ENCODE results near the gene JAG1.

The JAG1 gene

DNA sequence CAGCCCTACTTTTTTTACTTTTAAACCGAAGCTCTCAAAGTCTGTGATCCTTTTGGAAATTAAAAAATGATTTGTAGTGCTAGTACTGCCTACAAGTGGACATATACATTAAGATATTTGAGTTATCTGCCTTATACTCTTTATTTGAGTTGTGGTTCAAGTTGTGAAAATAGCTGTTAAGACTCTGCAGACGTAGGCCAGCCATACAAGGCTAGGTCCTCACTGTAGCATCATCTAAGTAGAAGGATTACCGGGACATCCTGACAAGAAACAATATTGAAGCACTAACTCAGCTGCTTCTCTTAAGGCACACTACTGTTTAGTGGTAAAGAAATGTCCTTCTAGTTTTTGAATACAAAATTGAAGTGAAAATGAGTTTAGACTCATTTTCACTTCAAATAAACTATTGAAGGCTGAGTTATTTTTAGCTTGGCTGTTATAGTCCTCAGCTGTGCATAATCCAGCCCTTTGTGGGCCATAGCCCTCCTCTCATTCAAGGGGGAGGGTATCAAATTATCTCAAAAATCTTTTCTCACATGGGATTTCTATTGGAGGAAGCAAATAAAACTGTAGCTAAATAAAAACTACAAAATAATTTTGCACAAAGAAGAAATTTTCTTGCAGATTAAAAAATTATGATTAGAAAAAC, 68.1 kb downstream of the JAG1 start:
- TF ChIP-seq, protein P1, sequence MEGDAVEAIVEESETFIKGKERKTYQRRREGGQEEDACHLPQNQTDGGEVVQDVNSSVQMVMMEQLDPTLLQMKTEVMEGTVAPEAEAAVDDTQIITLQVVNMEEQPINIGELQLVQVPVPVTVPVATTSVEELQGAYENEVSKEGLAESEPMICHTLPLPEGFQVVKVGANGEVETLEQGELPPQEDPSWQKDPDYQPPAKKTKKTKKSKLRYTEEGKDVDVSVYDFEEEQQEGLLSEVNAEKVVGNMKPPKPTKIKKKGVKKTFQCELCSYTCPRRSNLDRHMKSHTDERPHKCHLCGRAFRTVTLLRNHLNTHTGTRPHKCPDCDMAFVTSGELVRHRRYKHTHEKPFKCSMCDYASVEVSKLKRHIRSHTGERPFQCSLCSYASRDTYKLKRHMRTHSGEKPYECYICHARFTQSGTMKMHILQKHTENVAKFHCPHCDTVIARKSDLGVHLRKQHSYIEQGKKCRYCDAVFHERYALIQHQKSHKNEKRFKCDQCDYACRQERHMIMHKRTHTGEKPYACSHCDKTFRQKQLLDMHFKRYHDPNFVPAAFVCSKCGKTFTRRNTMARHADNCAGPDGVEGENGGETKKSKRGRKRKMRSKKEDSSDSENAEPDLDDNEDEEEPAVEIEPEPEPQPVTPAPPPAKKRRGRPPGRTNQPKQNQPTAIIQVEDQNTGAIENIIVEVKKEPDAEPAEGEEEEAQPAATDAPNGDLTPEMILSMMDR (IDR thresholded peaks at IDR 0.05), result no peak
- Histone ChIP-seq H3K36me3 (no peaks in the 10 kb centered on the region), H3K9me3 (no peaks in the 10 kb centered on the region), H3K27ac (peak overlapping the region; percentile 88 to 91), H3K27me3 (no peaks in the 10 kb centered on the region), H3K4me3 (no peak overlapping the region), H3K4me1 (peaks cover 10 to 85% (median 45%) of the 10 kb centered on the region in 4 donors)
- intact Hi-C loops (cut with DNase I; ENCODE audit: low total_unique reads), result loop anchor here (5.0 kb wide), 1 partner anchor 48 kb away; no protein-coding TSS in a partner anchor
- no peak for DNase-seq

DNA sequence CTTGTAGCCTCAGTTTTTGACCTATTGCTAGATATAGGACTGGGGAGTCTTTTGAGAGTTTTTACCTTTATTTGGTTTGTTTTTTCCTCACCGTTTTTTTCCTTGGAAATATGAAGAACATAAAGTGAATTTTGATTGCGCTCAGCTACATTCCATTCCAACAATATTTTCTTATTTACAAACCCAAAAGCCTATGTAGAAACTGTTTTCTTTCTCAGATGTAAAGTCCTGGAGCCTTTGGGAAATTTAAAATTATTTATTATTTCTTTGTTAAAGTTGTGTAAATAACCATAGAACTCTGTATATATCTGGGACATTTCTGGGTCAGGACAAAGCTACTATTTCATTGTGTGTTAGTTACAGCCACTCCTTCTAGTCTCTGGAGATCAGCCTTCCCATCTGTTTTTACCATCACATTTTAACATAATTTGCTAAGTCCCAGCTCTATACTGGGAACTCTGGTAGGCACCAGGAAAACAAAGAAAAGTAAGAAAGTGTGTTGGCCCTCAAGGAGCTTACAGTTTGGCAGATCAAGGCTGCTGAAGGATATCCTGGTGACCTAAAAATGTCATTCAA, 68.8 kb downstream of the JAG1 start:
- no peaks in the 10 kb centered on the region for H3K27me3 ChIP-seq
- peak overlapping the region; percentile 88 to 91 for H3K27ac ChIP-seq
- intact Hi-C loops (cut with DNase I; ENCODE audit: low total_unique reads), result loop anchor here (5.0 kb wide), 1 partner anchor 48 kb away; no protein-coding TSS in a partner anchor
- DNase-seq, result no peak
- H3K4me3 ChIP-seq, result no peak overlapping the region
- no peaks in the 10 kb centered on the region for H3K9me3 ChIP-seq
- TF ChIP-seq, protein P1 (IDR thresholded peaks at IDR 0.05), result no peak
- H3K4me1 ChIP-seq, result peaks cover 10 to 78% (median 38%) of the 10 kb centered on the region in 4 donors
- H3K36me3 ChIP-seq, result no peaks in the 10 kb centered on the region

DNA sequence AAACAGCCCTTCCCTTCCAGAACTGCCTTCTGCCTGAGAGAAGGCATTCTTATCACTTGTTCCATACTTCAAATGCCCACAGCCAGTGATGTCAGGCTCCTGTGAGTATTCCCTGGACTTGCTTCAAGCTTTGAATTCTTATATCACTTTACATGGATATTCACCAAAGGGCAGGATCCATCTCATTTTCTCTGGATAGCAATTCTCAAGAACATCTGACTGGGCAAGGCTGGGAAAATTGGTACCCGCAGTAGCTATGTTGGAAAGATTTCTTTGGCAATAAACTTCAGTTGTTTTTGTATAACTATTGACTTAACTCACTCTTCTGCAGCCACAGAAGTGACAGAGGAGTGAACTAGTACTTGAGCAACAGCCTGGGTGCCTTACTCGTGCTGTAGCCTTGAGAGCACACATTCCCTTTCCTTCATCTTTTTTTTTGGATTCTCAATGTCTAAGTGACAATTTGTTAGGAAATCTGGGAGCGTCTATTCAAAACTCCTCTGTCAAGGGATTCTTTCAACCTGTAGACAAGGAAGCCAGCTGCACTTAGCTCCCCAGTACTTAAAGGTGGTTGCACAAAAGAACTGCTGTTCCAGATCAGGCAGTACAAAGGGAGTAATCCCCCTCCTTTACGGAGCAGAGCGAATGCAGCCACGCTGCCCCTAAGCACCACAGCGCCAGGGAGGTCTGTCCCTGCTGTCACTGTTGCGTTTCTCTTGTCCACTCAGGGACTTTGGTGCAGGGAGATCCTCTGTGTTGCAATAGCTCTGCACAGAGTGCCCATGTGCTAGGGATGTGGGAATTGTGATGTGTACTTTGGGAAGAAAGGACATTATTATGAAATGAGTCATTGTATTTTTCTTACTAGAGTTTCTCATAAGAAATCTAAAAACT, 69.6 kb downstream of the JAG1 start:
- peak; percentile 87 to 91 for DNase-seq
- H3K27me3 ChIP-seq, result no peaks in the 10 kb centered on the region
- H3K4me3 ChIP-seq, result peak overlapping the region; percentile 11 to 33
- H3K9me3 ChIP-seq, result no peaks in the 10 kb centered on the region
- H3K27ac ChIP-seq, result peak overlapping the region; percentile 88 to 91
- TF ChIP-seq, protein P1 (IDR thresholded peaks at IDR 0.05), result no peak
- H3K4me1 ChIP-seq, result peaks cover 6 to 71% (median 32%) of the 10 kb centered on the region in 4 donors
- intact Hi-C loops (cut with DNase I; ENCODE audit: low total_unique reads), result no loop called here
- no peaks in the 10 kb centered on the region for H3K36me3 ChIP-seq

DNA sequence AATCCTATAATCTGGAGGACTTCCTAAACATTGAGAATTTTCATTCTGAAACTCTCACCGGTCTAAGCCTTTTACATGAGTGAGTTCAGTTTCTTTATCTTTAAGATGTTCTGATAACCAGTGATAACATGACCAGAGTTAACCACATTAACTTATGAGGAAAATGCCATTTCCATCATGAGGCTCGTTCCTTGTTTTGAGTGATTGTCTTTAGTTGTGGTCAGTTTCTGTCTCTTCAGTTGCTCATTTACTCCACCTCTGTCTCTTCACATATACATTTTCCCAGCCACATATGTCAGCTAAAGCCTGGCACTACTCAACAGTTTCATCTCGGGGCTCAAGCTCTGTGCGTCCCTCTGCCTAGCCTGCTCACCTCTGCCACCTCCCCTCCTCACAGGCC, 70.4 kb downstream of the JAG1 start:
- TF ChIP-seq, protein P1 (IDR thresholded peaks at IDR 0.05), result no peak
- Histone ChIP-seq H3K4me1 (peaks cover 0 to 69% (median 26%) of the 10 kb centered on the region in 4 donors), H3K27me3 (no peaks in the 10 kb centered on the region), H3K4me3 (no peak overlapping the region), H3K27ac (peak overlapping the region; percentile 88 to 91), H3K36me3 (no peaks in the 10 kb centered on the region), H3K9me3 (no peaks in the 10 kb centered on the region)
- intact Hi-C loops (cut with DNase I; ENCODE audit: low total_unique reads), result no loop called here
- no peak for DNase-seq

DNA sequence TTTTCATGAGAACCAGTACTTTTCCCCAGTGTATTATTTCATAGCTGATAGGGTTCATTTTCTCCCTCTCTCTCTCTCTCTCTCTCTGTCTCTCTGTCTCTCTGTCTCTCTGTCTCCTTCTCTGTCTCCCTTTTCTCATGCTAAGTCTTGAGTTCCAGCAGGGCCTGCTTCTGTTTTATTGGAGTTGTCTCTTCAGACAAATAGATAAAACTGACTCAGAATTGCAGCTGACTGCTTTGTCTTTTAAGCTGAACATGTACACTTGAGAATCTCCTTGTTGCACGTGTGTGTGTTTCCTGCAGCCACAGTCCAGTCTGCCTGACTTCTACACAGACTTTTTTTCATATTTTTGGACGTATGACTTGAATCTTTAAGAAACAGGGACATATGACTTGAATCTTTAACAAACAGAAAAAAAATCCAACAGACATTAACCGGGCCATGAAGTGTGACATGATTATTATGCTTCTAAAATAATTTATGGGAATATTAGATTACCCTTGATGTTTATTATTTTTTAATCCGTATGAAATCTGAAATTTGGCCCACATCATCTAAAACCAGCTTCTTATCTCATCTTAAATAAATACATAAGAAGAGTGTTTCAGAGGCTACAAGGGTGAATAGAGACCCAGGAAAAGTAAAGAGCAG, 71.5 kb downstream of the JAG1 start:
- Histone ChIP-seq H3K4me1 (peaks cover 0 to 69% (median 24%) of the 10 kb centered on the region in 4 donors), H3K36me3 (no peaks in the 10 kb centered on the region), H3K27me3 (no peaks in the 10 kb centered on the region), H3K4me3 (no peak overlapping the region), H3K27ac (peak overlapping the region; percentile 88 to 91), H3K9me3 (no peaks in the 10 kb centered on the region)
- TF ChIP-seq, protein P1 (IDR thresholded peaks at IDR 0.05), result no peak
- intact Hi-C loops (cut with DNase I; ENCODE audit: low total_unique reads), result no loop called here
- DNase-seq, result no peak
